Measurements from ENCODE around the gene ABLIM1. TPM values are rescaled to one million over a fixed set of nuclear protein-coding genes. Genes with fewer than 3 reads are reported as not detected.

ABLIM1 gene
- total RNA-seq, 1 experiment from 2014 or later = 2.3 TPM

DNA sequence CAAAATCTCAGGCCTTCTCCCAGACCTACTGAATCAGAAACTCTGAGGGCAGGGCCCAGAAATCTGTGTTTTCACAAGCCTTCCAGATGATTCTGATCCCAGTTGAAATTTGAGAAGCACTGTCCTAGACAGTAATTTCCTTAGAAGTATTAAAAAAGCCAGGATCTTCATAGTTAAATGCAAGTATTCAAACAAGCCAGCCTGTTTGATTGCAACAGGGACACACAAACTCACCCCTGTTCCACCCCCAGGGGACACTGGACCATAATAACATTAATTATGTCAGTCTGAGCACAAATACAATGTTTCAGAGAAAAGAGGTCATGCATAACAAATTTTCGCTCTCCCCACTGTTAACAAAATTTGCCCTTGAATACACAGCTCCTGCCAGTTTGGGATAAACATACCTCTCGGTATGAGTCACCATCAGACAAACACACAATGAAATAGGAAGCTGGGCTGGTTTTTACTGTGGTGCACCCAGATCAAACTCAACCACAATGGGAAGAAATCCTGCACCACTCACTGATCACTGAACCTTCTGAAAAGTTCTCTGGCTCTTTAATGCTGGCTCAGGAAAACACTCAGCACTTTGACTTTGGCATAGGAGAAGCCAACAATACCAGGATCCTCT lies 34.3 kb downstream of the ABLIM1 start:
- peak; percentile 87 for DNase-seq (ENCODE audit: low spot score)

DNA sequence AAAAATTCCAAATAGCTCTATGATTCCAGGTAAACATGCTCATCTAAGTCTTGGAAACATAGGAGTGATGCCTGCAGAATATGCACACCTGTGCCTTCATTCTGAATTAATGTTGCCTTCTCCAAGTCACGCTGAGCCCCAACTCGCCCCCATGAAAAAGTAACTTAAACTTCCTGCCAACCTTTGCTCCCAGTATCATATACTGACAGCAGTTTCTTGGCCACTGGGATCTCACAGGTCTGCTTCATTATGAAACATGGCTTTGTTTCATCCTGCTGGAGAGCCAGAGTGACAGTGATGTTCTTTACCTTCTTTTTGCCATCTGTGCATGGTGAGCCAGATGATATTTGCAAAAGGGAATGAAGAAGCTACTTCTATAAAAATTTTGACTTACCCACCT lies 34.9 kb downstream of the ABLIM1 start:
- DNase-seq (ENCODE audit: low spot score) = no peak

DNA sequence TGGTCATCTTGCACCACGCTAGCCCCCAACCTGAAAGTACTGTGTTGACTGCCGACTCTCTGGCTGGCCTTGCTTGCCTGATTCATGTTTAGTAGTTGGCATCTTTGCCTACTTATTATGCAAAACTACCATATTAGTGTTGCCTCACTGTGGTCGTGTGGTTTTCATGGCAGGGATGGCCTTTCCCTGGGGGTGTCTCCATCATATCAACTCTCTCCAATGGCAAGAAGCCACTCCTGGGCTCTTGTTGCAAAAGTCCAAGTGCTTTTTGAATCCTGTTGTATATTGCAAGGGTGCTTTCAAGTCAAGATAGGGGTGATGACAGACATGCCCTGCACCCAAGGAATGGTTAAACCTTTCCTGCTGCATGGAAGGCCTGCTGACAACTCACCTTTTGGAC lies 39.4 kb downstream of the ABLIM1 start:
- DNase-seq (ENCODE audit: low spot score) = no peak

DNA sequence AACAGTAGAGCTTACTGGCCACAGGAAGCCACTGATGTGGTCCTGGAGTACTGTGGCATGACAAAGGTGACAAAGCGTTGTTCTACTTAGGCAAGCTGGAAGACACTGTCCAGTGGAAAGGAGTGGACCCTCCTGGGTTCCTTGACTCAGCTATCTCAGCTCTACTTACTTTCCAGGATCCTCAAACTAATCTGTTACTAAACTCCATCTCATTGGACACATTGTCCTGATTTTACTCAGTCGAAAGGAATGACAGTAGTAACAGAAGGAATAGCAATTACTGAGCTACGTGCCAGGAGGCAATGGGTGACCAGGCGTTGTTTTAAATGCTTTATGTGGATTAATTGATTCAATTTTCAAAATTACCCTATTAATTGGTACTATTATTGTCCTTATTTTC lies 41.6 kb downstream of the ABLIM1 start:
- DNase-seq (ENCODE audit: low spot score) = no peak

DNA sequence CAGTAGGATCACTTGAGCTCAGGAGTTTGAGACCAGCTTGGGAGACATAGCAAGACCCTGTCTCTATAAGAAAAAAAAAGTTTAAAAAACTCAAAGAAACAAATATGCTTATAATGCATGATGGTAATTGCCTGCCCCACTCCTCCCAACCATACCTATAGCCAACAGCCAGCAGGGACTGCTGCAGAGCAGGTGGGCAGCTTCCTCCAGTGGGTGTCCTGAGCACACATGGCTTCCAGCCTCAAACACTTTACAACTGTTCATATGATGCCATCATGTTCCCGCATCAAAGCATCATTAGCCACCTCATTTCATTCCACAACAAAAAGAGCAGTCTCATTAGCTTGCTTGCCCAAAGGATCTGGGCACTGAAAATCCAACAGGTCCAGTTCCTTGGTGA lies 42.0 kb downstream of the ABLIM1 start:
- DNase-seq (ENCODE audit: low spot score) = no peak

DNA sequence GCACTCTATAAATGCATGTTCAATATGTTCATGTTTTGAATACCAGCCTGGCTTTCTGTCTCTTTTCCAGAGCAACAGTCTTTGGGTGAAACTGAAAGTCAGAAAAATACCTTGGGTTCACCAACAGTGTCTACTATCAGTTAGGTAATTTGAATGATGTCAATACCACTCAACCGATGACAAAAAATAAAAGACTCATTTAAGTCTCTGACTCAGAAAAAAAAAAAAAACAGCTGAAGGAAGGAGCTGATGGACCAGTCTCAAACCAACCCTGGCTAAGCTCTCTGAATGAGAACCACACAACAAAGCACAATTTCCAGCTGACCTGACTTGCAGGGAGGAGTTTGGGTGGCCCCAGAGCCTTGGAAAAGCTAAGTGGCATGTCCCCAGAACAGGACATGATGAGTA lies 42.5 kb downstream of the ABLIM1 start:
- no peak for DNase-seq (ENCODE audit: low spot score)

DNA sequence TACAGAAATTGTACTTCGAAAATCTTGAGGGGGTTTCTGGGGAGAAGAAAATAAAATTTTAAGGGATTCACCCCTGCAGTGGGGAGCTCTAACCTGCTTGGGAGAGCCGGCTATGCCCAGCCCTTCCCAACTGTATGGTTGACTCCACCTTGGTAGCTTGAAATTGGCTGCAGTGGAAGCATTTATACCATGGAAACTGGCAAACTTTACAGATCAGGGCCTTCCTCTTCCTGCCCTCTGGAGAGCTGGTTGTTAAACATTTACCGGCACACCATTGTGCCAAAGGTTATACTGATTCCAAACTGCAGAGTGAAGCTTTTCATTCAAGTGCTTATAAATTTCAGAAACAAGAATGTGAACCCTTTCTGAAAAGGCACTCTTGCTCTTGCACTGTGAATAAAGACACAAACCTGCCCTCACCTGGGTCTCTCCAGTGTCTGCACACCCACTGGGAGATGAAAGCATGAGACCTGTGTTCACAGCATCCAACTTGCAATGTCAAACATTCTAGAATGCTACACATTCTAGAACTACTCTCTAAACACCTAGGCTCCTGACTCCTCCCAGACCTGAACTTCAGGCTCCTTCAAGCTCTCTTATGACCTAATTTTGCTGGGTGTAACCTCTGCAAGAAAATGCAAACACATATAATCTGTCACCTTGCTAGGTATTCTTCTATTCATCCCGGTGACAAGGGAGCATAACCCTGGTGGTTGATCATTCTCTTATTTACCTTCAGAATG lies 44.7 kb downstream of the ABLIM1 start:
- DNase-seq (ENCODE audit: low spot score) = no peak

DNA sequence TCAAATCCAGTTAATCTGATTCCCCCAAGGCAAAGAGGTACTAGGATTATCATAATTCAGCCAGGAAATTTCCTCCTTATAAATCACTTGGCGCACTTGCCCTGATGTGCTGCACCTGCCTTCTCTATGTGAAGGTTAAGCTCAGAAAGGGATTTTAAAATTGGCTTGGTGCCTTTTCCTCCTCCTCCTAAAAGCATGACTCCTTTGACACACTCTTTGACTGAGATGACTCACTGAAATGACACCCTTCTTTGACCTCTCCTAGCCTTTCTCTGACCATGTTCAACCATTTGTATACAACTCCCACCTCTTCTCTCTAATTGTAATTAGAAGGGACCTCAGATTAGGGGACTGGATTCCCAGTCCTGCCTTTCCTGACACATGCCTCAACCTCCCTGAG lies 46.5 kb downstream of the ABLIM1 start:
- DNase-seq (ENCODE audit: low spot score) = peak; percentile 51

DNA sequence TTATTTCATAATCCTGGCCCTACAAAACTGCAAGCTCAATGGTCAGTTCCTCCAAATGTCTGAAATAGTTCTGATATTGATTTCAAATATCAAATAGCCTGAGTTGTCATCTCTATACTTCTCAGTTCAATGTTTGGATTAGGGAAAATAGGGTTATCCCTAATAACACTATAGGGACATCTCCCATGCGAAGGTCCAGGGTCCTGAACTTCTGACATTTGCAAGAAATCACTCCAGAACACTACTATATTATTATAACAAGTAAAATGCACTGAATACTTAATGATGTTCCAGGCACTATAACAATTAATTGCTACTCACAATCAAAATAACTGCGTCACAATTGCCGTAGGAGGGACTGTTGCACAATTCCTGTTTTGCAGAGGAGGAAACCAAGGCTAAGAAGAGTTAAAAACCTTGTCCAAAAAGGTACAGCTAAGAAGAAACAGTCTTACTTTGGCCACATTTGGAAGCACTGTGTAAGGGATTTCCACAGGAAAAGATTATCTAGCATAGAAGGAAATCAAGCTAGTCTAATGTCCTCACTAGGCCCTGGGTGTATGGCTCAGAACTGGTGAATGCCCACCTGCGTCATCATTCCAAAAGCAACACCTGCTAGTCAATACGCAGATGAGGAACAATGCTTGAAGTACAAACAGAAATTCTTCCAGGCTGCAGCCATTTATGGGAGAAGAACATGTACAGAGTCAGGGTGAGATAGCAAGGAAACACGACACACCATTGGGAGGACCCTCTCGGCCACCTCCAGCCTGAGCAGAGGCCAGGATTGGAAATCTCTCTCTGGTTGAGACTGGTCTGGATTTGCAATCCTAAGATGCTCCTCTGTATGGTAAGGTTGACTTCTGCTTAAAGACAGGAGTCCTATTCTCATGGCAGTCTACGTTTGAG lies 48.3 kb downstream of the ABLIM1 start:
- no peak for DNase-seq (ENCODE audit: low spot score)

DNA sequence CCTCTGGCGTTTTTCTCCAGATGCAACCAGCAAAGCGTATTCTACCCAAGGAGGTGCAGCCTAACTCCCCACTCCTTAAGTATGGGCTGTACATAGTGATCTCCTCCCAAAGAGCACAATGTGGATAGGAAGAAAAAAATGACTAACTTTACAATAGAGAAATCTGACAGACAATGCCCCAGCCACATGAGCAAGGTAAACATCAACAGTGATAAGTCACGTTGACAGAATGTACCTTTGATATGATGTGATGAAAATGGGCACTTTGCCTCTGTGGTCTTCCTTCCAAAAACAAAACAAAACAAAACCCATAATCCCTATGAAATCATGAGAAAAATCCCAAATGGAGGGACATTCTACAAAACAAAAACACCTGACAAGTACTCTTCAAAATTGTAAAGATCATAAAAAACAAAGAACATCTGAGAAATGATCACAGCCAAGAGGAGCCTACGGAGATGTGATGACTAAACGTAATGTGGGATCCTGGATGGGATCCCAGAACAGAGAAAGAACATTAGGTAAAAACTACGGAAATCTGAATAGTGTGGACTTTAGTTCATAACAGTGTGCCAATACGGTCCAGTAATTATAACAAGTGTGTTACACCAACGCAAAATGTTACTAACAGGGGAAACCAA lies 50.6 kb downstream of the ABLIM1 start:
- peak; percentile 42 for DNase-seq (ENCODE audit: low spot score)

DNA sequence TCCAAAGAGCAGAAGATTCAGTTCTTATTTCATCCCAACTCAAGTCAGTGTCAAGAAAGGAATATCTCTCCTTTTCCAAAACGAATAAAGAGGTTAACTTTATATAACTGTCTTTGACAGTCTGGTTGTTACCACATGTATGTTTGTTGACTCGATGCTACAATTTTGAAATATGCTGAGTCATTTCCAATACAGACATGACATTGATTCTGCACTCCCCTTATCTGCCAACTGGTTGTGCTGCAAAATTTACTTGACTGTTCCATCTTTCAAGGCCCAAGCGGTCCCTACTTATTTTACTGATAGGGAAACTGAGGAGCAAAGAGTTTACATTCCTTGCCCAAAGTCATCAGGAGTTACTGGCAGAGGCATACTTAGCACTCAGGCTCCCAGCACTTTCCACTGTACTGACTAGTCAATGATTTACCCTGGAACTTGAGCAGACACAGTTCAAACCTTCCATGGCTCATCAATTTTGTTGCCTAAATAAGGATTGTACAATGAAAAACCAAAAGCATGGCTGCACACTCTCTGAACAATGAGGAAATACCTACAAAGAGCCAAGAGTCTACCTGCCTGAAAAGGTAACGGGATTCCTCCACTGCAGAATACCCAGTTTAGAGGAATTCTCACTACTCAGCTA lies 52.8 kb downstream of the ABLIM1 start:
- DNase-seq (ENCODE audit: low spot score) = no peak

DNA sequence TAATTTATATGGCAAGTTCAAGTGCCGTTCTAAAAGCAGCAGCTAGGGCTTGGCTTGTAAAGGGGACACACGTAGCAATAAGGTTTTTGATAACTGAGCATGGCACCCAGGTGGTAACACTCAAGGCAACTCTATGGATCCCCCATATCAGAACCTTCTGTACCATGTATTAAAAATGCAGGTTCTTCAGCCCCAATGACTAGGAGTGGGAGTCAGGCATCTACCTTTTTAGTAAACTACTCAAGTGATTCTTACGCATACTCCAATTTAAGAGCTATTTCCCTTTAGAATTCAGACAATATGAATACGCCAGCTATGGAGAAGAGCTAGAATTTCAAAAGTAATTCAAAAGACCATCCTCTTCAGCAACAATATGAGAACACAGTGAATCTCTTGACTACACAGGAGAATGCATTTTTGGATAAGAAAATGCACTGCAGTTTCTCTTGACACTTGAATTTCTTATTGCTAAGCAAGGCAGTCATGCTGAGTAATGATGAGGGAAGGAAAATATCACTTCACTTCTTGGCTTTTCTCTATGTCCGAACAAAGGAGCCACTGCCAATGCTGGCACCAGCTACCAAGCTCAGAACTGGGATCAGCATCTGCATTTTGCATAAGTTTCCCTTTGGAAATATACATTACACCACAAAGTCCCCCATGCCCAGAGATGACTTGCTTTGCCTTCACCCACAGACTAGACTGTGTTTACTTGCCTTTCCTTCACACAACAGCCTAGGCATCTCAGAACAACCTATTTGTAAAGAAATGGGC lies 53.5 kb downstream of the ABLIM1 start:
- DNase-seq (ENCODE audit: low spot score) = no peak

DNA sequence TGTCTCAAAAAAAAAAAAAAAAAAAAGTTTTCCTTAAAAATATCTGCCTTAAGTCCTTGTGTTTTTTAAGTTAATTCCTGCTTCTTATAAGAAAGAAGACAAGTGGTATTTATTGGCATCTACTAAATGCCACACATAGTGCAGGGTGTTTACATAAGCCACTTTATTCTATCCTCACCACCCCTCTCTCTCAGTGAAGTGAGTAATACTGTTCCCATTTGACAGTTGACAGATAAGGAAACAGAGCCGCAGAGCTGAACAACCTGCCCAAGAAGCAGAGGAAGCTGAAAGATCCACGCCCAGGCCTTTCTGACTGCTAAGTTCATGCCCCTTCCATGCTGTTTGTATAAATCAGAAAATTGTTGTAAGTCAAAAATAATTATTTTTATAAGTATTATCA lies 54.1 kb downstream of the ABLIM1 start:
- peak; percentile 81 for DNase-seq (ENCODE audit: low spot score)

DNA sequence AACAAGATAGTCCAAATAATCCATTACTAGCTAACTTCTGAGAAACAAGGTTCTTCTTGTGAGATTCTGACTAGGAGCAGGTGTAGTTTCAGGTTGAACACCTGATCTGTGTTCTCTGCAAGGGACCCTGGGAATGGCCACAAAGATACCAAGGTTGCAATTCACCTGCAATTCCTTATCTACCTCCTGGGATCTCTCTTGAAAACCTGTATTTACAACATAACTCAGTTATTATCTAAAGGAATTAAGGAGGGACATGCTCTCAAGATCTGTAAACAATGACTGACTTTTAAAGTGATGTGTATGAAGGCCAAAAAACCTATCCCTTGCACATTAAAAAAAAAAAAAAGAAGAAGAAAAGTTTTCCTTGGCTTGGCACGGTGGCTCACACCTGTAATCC lies 54.8 kb downstream of the ABLIM1 start:
- DNase-seq (ENCODE audit: low spot score) = no peak

DNA sequence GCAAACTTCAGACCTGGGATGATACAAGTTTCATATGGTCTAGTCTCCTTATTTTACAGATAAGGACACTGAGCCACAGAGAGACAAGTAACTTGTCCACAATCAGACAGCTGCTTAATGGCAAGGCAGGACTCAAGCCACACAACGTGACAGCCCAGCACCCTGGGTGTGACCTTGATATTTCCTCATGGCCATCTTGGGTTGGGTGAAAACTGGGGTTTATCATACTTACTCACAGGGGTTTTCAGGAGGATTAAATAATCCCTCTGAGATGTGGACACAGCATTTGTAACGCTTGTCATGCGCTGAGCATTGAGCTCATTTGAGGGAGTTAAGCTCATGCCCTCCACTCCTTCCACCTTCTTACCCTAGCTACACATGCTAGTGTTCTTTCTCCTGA lies 58.0 kb downstream of the ABLIM1 start:
- DNase-seq (ENCODE audit: low spot score) = no peak

DNA sequence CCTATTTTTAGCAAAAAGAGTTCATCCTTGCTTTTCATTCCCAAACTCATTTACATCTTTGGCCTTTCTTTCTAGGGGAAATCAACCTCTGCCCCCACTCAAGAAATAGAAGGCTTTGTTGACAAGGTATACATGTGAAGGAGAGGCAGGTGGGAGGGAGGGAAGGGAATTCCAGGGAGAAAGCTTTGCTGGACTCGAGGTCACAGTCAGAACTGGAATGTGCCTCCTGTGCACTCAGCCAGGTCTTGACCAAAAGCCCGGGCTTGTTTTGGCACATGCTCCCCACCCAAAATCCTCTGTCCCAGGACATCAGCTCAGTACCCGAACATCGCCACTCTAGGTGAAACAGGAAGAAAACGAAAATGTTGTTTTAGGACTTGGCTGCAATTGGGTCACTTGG lies 61.3 kb downstream of the ABLIM1 start:
- DNase-seq (ENCODE audit: low spot score) = no peak

DNA sequence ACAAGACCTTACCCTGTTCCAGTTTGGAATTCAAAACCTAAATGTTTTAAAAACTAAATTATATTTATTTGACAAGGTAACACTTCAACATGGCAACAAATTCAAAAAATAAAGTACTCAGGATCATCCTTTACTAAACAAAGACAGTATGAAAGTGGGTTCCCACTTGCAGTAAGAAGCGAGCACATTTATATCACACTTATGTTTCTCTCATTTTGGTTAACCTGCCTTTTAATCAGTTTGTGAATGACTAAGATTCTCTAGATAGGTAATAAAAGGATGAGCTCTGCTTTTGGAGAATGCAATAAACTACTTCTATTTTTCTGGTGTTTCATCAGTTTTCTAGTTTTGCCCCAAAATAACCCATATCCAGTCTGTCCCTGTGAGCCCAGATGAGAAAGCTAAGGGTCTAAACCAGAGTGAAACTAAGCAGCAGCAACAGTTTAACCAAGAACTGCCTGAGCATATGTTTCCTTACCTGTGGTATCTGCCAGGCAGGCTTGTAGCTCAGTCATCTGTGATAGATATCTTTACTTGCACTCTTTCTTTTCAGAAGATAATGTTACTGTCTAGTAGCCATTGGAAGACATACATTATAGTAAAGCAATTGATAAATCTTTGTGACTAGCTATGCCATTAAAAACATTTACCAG lies 64.1 kb downstream of the ABLIM1 start:
- DNase-seq (ENCODE audit: low spot score) = no peak

DNA sequence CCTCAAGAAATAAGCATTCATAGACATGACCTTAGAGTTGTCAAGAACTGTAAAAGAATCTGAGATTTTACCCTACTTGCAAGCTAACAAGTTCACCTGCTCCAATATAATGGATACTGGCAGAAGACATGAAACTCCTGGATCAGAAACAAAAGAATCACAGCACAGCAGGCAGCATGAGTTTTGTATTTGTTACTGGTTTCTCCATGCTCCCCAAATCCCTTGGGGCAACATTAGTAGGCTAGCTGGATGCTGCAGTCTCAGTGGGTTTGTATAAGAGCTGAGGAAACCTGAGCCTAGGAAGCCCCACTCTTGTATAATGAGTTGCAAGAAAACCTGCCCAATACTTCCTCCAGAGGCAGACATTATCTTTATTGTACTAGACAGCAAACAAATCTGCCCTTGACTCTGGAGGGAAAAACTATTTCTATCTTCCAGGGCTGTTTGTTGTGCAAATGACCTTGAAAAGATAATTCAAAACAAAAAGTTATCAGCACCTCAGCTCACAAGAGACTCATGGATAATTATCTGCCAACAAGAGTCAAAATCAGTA lies 64.8 kb downstream of the ABLIM1 start:
- no peak for DNase-seq (ENCODE audit: low spot score)

DNA sequence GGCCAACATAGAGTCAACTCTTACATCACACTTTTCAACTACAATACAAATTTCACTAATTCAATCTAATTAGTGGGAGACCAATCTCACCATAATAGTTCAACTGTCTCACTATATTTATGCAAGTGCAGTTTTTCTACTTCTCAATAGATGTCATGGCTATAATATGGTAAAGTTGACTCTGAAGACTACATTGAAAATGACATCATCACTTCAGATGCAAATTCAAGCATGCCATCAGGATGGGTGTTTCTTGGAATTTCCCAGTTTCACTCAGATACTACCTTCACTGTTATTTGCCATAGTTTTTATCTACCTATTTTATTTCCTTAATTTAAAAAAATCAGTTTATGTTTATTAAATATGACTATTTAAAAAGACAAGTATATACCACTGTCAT lies 67.1 kb downstream of the ABLIM1 start:
- no peak for DNase-seq (ENCODE audit: low spot score)

DNA sequence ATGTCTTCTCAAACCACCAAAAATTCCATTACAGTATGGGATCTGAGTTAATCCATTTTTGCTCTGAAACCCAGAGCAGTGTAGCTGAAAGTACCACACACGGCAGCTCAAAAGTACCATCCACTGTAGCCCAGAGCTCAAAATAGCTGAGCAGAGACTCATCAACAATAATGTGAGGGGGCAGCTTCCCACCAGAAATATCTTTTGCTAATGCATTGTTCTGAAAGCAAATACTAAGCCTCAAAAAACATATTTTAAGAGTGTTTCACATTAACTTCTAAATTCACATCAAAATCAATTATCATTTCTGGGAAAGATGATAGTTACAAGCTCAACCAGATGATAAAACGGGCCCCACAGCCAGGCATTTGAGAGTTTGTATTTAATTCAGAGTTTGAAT lies 73.7 kb downstream of the ABLIM1 start:
- DNase-seq (ENCODE audit: low spot score) = no peak
